Left colon (tissue), 2 donors: Measurements from ENCODE around the gene DDB1. TPM values are rescaled to one million over a fixed set of nuclear protein-coding genes. Genes with fewer than 3 reads are reported as not detected.

Experiments
- ATAC-seq: fragments of 200-7000 bp; cut with Tn5 transposase; one replicate; pipeline ENCODE4 v1.9.1; 2020; ENCODE audit warnings: mild to moderate bottlenecking, moderate library complexity
- DNase-seq, 2 donors: peaks; one replicate each; pipeline ENCODE4 v3.0.0-alpha.2; 2020
- intact Hi-C, 2 donors: fragments of 100-400 bp; cut with DNase I in 1 of 2; cut with micrococcal nuclease in 1 of 2; formaldehyde crosslinking; loops; one replicate each; pipeline versions ENCODE4 v1.11.2 to v1.14.0; 2022; cut with DNase I, micrococcal nuclease
- total RNA-seq, 2 donors: library from RNA; stranded (reverse); fragmentation: NEBNext Ultra II Directional; extraction: Animal tissue kit (Norgen Biotek cat#: 25700); gene quantifications; one replicate each; pipeline ENCODE4 v1.2.1, GENCODE V29; 2021
- donor health status: DM: no; HTN: no; CAD: no.
- donor health status: DM: yes; HTN: yes; CAD: no.

DDB1 gene
- total RNA-seq, 2 donors from 2014 or later = 138 to 149 TPM

- intact Hi-C loops = no loop called here
- ATAC-seq (no peak), DNase-seq (no peak)
Measured at GRCh38 chr11:61309739-61310138, 23.2 kb downstream of the DDB1 start.

GRCh38 chr11:61309141-61309540 is 23.8 kb downstream of the DDB1 start:
- DNase-seq = no peak
- intact Hi-C loops = no loop called here
- no peak for ATAC-seq

GRCh38 chr11:61307354-61307753 is 25.6 kb downstream of the DDB1 start:
- no peak for ATAC-seq
- intact Hi-C loops = no loop called here

GRCh38 chr11:61306221-61306620 is 26.7 kb downstream of the DDB1 start:
- ATAC-seq (no peak), DNase-seq (no peak)
- intact Hi-C loops = no loop called here

More at GRCh38 chr11:61307354-61307753, 25.6 kb downstream of the DDB1 start:
- DNase-seq = no peak

GRCh38 chr11:61305417-61305816 is 27.5 kb downstream of the DDB1 start:
- intact Hi-C loops = no loop called here
- ATAC-seq = no peak
- no peak for DNase-seq

- ATAC-seq = no peak
- intact Hi-C loops = no loop called here
Measured at GRCh38 chr11:61303725-61304124, 29.2 kb downstream of the DDB1 start.

GRCh38 chr11:61302550-61302949 is 30.4 kb downstream of the DDB1 start:
- no peak for ATAC-seq
- no peak for DNase-seq
- intact Hi-C loops = no loop called here

More at GRCh38 chr11:61303725-61304124, 29.2 kb downstream of the DDB1 start:
- no peak for DNase-seq

- DNase-seq = no peak
- ATAC-seq = peak; percentile 8
- intact Hi-C loops = no loop called here
Measured at GRCh38 chr11:61298663-61299244, 34.2 kb downstream of the DDB1 start.

GRCh38 chr11:61297746-61298145 is 35.2 kb downstream of the DDB1 start:
- intact Hi-C loops = no loop called here
- no peak for ATAC-seq
- DNase-seq = no peak

- ATAC-seq (no peak), DNase-seq (no peak)
- intact Hi-C loops = no loop called here
Measured at GRCh38 chr11:61297341-61297740, 35.6 kb downstream of the DDB1 start.

- ATAC-seq (peak; percentile 10), DNase-seq (peak in 1 of 2 donors; percentile 19)
- intact Hi-C loops = no loop called here
Measured at GRCh38 chr11:61295596-61295926, 37.3 kb downstream of the DDB1 start.

- intact Hi-C loops = no loop called here
- DNase-seq = peak; percentile 33 to 68
- ATAC-seq = peak; percentile 87
Measured at GRCh38 chr11:61294717-61295595, 37.9 kb downstream of the DDB1 start, which contains the start of gene VWCE. Gene VWCE, minus strand, starts transcription at chr11:61295316. Its CDS starts 279 bp downstream, at chr11:61295037.

GRCh38 chr11:61293867-61294716 is 38.8 kb downstream of the DDB1 start:
- intact Hi-C loops = no loop called here
- DNase-seq (peak; percentile 31 to 33), ATAC-seq (peak; percentile 29)

GRCh38 chr11:61292356-61292755 is 40.5 kb downstream of the DDB1 start:
- ATAC-seq (no peak), DNase-seq (no peak)
- intact Hi-C loops = no loop called here

- DNase-seq = no peak
- no peak for ATAC-seq
- intact Hi-C loops = no loop called here
Measured at GRCh38 chr11:61290905-61291690, 41.8 kb downstream of the DDB1 start.

- intact Hi-C loops = no loop called here
- ATAC-seq (no peak), DNase-seq (no peak)
Measured at GRCh38 chr11:61287338-61287977, 45.4 kb downstream of the DDB1 start.

- intact Hi-C loops = no loop called here
- DNase-seq (no peak), ATAC-seq (no peak)
Measured at GRCh38 chr11:61283613-61284012, 49.3 kb downstream of the DDB1 start.

- DNase-seq (peak; percentile 42 to 85), ATAC-seq (peak; percentile 100)
- intact Hi-C loops = no loop called here
Measured at GRCh38 chr11:61281581-61282250, 51.2 kb downstream of the DDB1 start.
